ENCODE data around the gene SFXN1. TPM values are rescaled to one million over a fixed set of nuclear protein-coding genes. Genes with fewer than 3 reads are reported as not detected.
A peak's percentile ranks its signal among the peaks of the same experiment; 100 is the strongest.

The SFXN1 gene
- total and polyA plus RNA-seq, 2 donors from 2014 or later = 33.4 to 35.4 TPM

- no peaks in the 10 kb centered on the region for H3K27me3 ChIP-seq (ENCODE audit: control insufficient read depth, insufficient read depth, low read length)
- peak overlapping the region; percentile 45 to 67 for H3K27ac ChIP-seq (ENCODE audit: low read depth in 2 of 2, low read length in 2 of 2)
- DNase-seq (peak in 1 of 5 donors; percentile 42), FAIRE-seq (no peak)
- H3K4me1 ChIP-seq (ENCODE audit: control insufficient read depth in 2 of 3, insufficient read depth in 2 of 3, low read depth in 1 of 3, low read length in 3 of 3) = peaks cover 0 to 27% (median 8%) of the 10 kb centered on the region in 3 donors
- H3K36me3 ChIP-seq (ENCODE audit: control insufficient read depth in 2 of 3, insufficient read depth in 3 of 3, low read length in 3 of 3) = no peaks in the 10 kb centered on the region
- H3K4me3 ChIP-seq (ENCODE audit: low read length in 3 of 3) = peak overlapping the region; percentile 75 to 97 (median 93)
- intact Hi-C loops (cut with DNase I) = no loop called here
- no peaks in the 10 kb centered on the region for H3K9me3 ChIP-seq (ENCODE audit: control insufficient read depth in 2 of 3, insufficient read depth in 1 of 3, low read length in 3 of 3)
- H3K9ac ChIP-seq (ENCODE audit: low read length in 3 of 3) = peak overlapping the region; percentile 70 to 86 (median 84)
- no peak for TF ChIP-seq CTCF (IDR thresholded peaks at IDR 0.05; ENCODE audit: borderline replicate concordance, extremely low read depth, insufficient read depth)
Measured at GRCh38 chr5:175479125-175479881, 943 bp downstream of the SFXN1 start.

DNA sequence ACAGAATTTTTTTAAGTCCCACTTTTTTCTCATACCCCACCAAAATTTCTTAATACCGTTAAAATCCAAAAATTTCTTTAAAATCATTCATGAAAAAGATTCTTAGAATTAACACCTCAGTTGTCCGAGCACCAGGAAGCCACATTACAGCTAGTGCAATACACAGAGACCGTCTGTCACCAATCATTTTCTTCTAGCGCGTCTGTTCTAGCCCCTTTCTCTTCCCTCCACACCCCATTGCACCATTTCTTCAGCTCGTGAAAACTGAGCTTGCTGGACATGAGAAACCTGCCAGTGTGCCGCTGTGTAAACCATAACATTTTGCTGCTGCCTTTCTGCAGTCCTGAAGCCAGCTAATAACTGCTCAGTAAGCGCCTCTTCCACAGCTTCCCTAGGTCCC lies 5.0 kb downstream of the SFXN1 start:
- intact Hi-C loops (cut with DNase I) = no loop called here
- DNase-seq (no peak), FAIRE-seq (no peak)
- no peak for TF ChIP-seq CTCF (IDR thresholded peaks at IDR 0.05; ENCODE audit: borderline replicate concordance, extremely low read depth, insufficient read depth)
- H3K27ac ChIP-seq (ENCODE audit: low read depth in 2 of 2, low read length in 2 of 2) = no peak overlapping the region
- no peaks in the 10 kb centered on the region for H3K9me3 ChIP-seq (ENCODE audit: control insufficient read depth in 2 of 3, insufficient read depth in 1 of 3, low read length in 3 of 3)
- H3K4me3 ChIP-seq (ENCODE audit: low read length in 3 of 3) = no peak overlapping the region
- H3K36me3 ChIP-seq (ENCODE audit: control insufficient read depth in 2 of 3, insufficient read depth in 3 of 3, low read length in 3 of 3) = peaks cover 0 to 5% (median 0%) of the 10 kb centered on the region in 3 donors
- no peaks in the 10 kb centered on the region for H3K27me3 ChIP-seq (ENCODE audit: control insufficient read depth, insufficient read depth, low read length)
- H3K9ac ChIP-seq (ENCODE audit: low read length in 3 of 3) = no peak overlapping the region
- peaks cover 0 to 29% (median 8%) of the 10 kb centered on the region in 3 donors for H3K4me1 ChIP-seq (ENCODE audit: control insufficient read depth in 2 of 3, insufficient read depth in 2 of 3, low read depth in 1 of 3, low read length in 3 of 3)

DNA sequence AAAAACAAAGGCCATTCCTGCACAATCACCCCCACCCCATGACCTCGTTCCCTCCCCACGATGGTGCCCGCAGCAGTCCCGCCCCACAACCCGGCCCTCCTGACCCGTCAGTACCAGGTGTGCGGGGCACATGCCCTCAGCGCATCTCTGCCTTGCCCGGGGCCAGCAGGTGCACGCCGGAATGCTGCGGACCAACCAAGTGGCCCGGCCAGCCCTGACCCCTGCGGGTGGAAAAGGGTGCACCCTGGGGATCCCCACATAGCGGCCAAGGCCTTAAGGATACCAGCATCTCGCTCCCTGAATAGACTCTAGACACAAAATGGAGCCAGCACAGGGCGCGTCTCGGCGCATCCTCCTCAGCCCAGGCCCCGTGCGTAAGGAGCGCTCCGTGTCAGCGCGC lies 6.0 kb downstream of the SFXN1 start:
- intact Hi-C loops (cut with DNase I) = no loop called here
- H3K4me3 ChIP-seq (ENCODE audit: low read length in 3 of 3) = no peak overlapping the region
- no peak overlapping the region for H3K9ac ChIP-seq (ENCODE audit: low read length in 3 of 3)
- no peaks in the 10 kb centered on the region for H3K27me3 ChIP-seq (ENCODE audit: control insufficient read depth, insufficient read depth, low read length)
- no peak overlapping the region for H3K27ac ChIP-seq (ENCODE audit: low read depth in 2 of 2, low read length in 2 of 2)
- H3K9me3 ChIP-seq (ENCODE audit: control insufficient read depth in 2 of 3, insufficient read depth in 1 of 3, low read length in 3 of 3) = no peaks in the 10 kb centered on the region
- H3K36me3 ChIP-seq (ENCODE audit: control insufficient read depth in 2 of 3, insufficient read depth in 3 of 3, low read length in 3 of 3) = peaks cover 0 to 5% (median 0%) of the 10 kb centered on the region in 3 donors
- no peak for TF ChIP-seq CTCF (IDR thresholded peaks at IDR 0.05; ENCODE audit: borderline replicate concordance, extremely low read depth, insufficient read depth)
- no peak for FAIRE-seq
- DNase-seq = no peak
- H3K4me1 ChIP-seq (ENCODE audit: control insufficient read depth in 2 of 3, insufficient read depth in 2 of 3, low read depth in 1 of 3, low read length in 3 of 3) = peaks cover 0 to 26% (median 8%) of the 10 kb centered on the region in 3 donors
